Right hindlimb (tissue), 1 donor: ENCODE data around the gene SPINT2.
"Not testable (repeated sequence)": the region's sequence is repeated elsewhere in the genome, so short reads cannot be mapped to it uniquely, and the experiment has no call there.

Source experiments
- DNase-seq: peaks from one replicate; pipeline ENCODE4 v3.0.0-alpha.2; 2018

Gene SPINT2

DNA sequence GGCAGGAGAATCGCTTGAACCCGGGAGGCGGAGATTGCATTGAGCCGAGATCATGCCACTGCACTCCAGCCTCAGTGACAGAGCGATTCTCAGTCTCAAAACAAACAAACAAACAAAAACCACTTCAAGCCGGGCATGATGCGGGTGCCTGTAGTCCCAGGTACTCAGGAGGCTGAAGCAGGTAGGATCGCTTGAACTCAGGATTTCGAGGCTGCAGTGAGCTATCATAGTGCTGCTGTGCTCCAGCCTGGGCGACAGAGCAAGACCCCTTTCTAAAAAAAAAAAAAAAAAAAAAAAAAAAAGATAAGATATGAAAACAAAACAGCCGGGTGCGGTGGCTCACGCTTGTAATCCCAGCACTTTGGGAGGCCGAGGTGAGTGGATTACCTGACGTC lies 21.1 kb upstream of the SPINT2 start:
- DNase-seq: no peak

DNA sequence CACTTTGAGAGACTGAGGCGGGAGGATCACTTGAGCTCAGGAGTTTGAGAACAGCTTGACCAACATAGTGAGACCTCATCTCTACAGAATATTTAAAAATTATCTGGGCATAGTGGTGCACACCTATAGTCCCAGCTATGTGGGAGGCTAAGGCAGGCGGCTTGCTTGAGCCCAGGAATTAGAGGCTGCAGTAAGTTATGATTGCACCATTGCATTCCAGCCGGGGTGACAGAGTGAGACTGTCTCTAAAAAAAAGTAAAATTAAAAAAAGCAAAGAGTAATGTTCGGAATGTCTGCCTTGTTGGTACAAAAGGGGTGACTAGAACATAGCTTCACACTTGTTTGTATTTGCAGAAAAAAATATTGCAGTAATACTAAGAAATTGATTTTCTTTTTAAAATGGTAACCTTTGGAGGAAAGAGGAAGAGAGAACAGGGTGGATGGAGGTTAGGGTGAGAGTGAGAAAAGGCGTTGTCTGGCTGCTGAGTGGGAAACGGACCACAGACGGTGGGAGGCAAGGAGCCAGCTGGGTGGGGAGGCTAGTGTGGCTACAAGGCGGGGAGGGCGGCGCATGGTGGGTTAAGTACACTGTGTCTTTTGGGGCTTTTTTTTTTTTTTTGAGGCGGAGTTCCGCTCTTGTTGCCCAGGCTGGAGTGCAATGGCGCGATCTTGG lies 18.4 kb upstream of the SPINT2 start:
- DNase-seq: no peak

- no peak for DNase-seq
Observed at GRCh38 chr19:38247126-38247525, 17.2 kb upstream of the SPINT2 start.

- DNase-seq: no peak
Observed at GRCh38 chr19:38247734-38248268, 16.6 kb upstream of the SPINT2 start.

DNA sequence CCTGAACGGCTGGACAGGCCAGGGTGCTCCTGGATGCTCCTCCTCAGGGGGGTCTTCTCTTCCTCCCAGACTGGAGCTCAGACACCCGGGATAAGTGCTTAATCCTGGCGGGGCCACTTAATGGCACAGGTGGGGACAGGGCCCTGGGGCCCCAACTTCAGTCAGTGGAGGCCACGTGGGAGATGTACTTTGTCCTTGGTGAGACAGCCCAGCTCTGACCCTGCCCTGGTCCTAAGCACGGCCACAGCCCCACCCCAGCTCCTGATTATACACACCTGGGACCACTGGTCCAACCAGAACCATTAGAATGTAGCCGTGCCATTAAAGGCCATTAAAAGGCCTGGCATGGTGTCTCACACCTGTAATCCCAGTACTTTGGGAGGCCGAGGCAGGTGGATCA lies 16.0 kb upstream of the SPINT2 start:
- DNase-seq: no peak

- DNase-seq: no peak
Observed at GRCh38 chr19:38250428-38250820, 13.9 kb upstream of the SPINT2 start.

DNA sequence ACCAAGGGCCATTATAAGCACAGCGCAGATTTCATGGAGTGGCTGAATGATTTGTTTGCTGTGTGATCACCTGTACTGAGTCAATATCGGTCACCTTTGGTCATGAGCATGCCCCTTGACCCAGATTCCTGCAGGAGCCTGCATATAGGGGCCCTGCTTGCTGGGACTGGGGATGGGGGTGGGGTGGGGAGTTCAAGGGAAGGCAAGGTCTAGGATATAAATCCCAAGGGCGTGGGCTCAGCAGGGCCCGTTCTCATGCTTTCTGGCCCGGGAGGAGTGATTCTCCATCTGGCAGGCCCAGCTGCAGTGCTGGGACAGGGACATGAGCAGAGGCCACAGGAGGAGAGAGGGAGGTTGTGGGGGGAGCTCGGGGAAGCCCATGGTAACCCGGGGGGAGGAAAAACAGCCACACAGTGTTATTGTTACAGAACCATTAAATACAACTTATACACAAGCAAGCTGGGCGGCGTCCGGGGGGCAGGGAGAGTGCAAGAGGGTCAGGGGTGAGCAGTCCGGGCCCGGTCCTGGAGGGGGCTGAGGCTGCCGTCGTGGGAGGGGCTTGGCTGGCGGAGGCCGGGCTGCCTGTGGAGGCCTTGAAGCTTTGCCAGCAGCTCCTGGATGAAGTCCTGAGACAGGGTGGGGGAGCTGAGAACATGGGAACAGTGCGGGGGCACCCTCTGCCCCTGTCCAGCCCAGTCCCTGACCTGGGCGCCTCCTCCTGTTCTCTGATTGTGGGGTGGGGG lies 13.4 kb upstream of the SPINT2 start:
- DNase-seq: peak; percentile 86

- DNase-seq: peak; percentile 65
Observed at GRCh38 chr19:38251564-38252051, 12.8 kb upstream of the SPINT2 start.

- no peak for DNase-seq
Observed at GRCh38 chr19:38252385-38252784, 12.0 kb upstream of the SPINT2 start.

- peak; percentile 69 for DNase-seq
Observed at GRCh38 chr19:38252941-38253691, 11.3 kb upstream of the SPINT2 start.

DNA sequence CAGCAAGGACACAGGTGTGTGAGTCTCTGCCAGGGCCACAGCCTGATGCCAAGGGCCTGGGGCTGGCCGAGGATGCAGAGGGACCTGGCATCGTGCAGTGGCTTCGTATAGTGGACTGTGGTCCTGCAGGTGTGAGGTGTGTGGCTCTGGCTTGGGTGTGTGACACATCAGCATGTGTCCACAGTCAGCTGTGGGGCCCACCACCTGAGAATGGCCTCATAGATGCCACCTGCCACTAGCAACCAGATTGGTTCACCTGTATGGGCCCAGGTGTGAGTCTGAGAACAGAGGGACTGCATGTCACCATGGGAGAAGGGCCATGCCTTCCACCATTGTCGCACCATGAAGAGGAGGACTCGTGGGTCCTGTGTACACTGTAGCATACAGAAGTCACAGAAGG lies 10.6 kb upstream of the SPINT2 start:
- DNase-seq: no peak

DNA sequence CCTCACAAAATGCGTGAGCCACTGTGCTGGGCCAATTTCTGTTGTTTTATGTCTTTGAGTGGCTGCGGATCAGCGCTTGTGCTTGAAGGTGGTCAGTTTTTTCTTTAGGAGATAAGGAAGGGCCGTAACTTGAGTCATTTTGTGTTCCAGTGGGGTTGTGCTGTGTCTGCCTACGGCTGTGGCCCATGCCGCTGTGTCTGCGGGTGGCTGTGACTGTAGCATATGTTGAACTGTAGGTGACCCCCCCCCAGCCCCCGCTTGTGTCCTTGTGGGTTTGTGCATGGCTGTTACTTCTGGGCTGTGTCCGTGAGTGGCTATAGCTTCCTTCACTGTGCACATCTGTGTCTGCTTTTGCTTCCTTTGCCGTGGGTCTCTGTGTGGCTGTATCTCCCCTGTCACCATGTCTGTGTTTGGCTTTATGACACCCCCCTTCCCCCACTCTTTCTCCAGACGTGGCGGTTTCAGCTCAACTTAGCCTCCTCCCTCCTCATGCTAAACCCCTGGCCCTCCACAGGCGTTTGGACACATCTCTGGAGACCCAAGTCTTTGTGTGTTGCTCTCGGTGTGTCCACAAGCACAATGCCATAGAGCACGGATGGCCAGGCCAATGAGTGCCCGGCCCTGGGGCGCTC lies 8.9 kb upstream of the SPINT2 start:
- DNase-seq: peak; percentile 52

- DNase-seq: not testable (repeated sequence)
Observed at GRCh38 chr19:38261942-38262341, 2.4 kb upstream of the SPINT2 start.

DNA sequence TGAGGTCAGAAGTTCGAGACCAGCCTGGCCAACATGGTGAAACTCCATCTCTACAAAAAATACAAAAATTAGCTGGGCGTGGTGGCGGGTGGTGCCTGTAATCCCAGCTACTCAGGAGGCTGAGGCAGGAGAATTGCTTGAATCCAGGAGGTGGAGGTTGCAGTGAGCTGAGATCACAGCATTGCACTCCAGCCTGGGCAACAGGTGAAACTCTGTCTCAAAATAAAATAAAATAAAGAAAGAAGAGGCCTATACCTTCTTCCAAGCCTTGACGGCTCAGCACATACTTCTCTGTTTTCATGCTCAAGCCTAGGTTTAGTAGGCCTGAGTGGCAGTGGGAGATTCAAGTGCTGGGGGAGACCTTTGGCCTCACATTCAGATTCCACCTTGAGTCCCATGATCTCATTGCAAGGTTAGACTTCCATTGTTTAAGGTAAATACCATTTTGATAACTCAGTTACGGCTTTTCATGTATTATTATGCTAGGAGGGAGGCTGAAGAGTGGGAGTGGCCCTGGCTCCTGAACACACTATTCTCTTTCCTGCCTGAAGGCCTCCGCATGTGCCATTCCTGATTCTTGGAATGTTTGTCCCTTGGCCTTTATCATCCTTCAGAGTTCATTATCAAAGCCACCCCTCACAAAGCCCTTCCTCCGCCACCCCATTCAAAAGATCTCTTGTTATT lies 1.6 kb upstream of the SPINT2 start:
- no peak for DNase-seq

GRCh38 chr19:38263689-38264485 lies 486 bp upstream of the SPINT2 start:
- no peak for DNase-seq

- no peak for DNase-seq
Observed at GRCh38 chr19:38265213-38265861, 964 bp downstream of the SPINT2 start.

- no peak for DNase-seq
Observed at GRCh38 chr19:38265921-38266429, 1.6 kb downstream of the SPINT2 start.

GRCh38 chr19:38266981-38267597 lies 2.7 kb downstream of the SPINT2 start:
- no peak for DNase-seq

GRCh38 chr19:38267761-38268483 lies 3.5 kb downstream of the SPINT2 start:
- DNase-seq: no peak
